ENCODE data around the gene DEFB129.

GRCh38 chr20:199996-200395 is 27.1 kb upstream of the DEFB129 start:
- no peak for TF ChIP-seq EP300 (IDR thresholded peaks at IDR 0.05; ENCODE audit: low read depth)
- TF ChIP-seq CTCF (IDR thresholded peaks at IDR 0.05), result no peak
- no peak for TF ChIP-seq POLR2AphosphoS5 (IDR thresholded peaks at IDR 0.05)
- no peak for TF ChIP-seq POLR2A (IDR thresholded peaks at IDR 0.05)

Data from transverse colon (tissue), 4 donors.